Measurements from ENCODE around the gene ZNF408. TPM values are rescaled to one million over a fixed set of nuclear protein-coding genes. Genes with fewer than 3 reads are reported as not detected.
A peak's percentile ranks its signal among the peaks of the same experiment; 100 is the strongest.

ZNF408 gene
- total RNA-seq, 4 donors from 2014 or later = 0.88 to 10.5 (median 8.0) TPM

DNA sequence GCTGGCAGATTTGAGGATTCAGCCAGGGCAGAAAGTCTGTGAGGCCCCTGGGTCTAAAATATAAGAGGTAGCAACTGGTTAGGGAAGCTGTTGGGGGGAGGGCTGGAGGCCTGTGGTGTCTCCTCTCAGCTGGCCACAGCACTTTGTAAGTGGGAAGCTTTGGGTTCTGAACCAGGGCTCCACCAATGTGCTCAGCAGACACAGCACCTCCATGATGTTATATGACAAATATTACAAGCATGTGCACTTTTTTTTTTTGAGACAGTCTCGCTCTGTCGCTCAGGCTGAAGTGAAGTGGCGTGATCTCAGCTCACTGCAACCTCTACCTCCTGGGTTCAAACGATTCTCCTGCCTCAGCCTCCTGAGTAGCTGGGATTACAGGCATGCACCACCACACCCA lies 8.4 kb upstream of the ZNF408 start:
- TF ChIP-seq CTCF (IDR thresholded peaks at IDR 0.05) = no peak
- TF ChIP-seq POLR2A (IDR thresholded peaks at IDR 0.05) = no peak

GRCh38 chr11:46693597-46694012 lies 7.2 kb upstream of the ZNF408 start:
- Histone ChIP-seq H3K27ac (peak overlapping the region; percentile 59 to 89), H3K36me3 (no peaks in the 10 kb centered on the region), H3K4me1 (peaks cover 16 to 34% of the 10 kb centered on the region in 2 donors), H3K4me3 (no peak overlapping the region), H3K27me3 (no peaks in the 10 kb centered on the region), H3K9me3 (no peaks in the 10 kb centered on the region)
- no peak for TF ChIP-seq POLR2A (IDR thresholded peaks at IDR 0.05)
- no peak for TF ChIP-seq CTCF (IDR thresholded peaks at IDR 0.05)
- intact Hi-C loops (cut with DNase I; ENCODE audit: low total_unique reads) = no loop called here
- peak; percentile 48 to 61 for DNase-seq

More for the DNA sequence above, 8.4 kb upstream of the ZNF408 start:
- Histone ChIP-seq H3K4me1 (peaks cover 13 to 26% of the 10 kb centered on the region in 2 donors), H3K36me3 (no peaks in the 10 kb centered on the region), H3K27me3 (no peaks in the 10 kb centered on the region), H3K9me3 (no peaks in the 10 kb centered on the region), H3K27ac (peak overlapping the region in 1 of 2 donors; percentile 10), H3K4me3 (no peak overlapping the region)
- no peak for DNase-seq
- intact Hi-C loops (cut with DNase I; ENCODE audit: low total_unique reads) = no loop called here

DNA sequence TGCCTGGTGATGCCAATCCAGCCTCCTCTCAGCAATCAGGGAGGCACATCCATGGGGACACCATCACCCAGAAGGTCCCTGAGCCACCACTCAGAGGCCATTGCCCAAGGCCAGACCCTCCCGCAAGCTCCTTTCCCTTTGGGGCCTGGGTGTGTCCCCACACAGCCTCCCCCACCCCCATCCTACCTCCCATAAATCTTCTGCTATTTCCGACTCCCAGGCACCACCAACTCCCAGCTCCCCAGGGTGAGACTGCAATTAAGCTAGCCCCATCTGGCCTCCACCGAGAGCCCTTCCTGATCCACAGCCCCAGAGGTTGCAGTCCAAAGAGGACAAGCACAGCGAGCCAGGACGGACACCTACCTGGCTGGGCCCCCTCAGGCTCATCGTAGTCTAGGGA lies 6.8 kb upstream of the ZNF408 start:
- peaks cover 16 to 38% of the 10 kb centered on the region in 2 donors for H3K4me1 ChIP-seq

GRCh38 chr11:46694607-46695006 lies 6.2 kb upstream of the ZNF408 start:
- intact Hi-C loops (cut with DNase I; ENCODE audit: low total_unique reads) = no loop called here
- Histone ChIP-seq H3K27me3 (no peaks in the 10 kb centered on the region), H3K27ac (peak overlapping the region; percentile 59 to 89), H3K36me3 (no peaks in the 10 kb centered on the region), H3K4me3 (no peak overlapping the region), H3K9me3 (no peaks in the 10 kb centered on the region), H3K4me1 (peaks cover 16 to 43% of the 10 kb centered on the region in 2 donors)
- TF ChIP-seq POLR2A (IDR thresholded peaks at IDR 0.05) = no peak
- DNase-seq = no peak

More for the DNA sequence above, 6.8 kb upstream of the ZNF408 start:
- no peaks in the 10 kb centered on the region for H3K9me3 ChIP-seq
- no peaks in the 10 kb centered on the region for H3K27me3 ChIP-seq
- TF ChIP-seq POLR2A (IDR thresholded peaks at IDR 0.05) (no peak), CTCF (IDR thresholded peaks at IDR 0.05) (no peak)
- H3K27ac ChIP-seq = peak overlapping the region; percentile 59 to 89
- intact Hi-C loops (cut with DNase I; ENCODE audit: low total_unique reads) = no loop called here
- peak in 1 of 2 donors; percentile 30 for DNase-seq
- no peak overlapping the region for H3K4me3 ChIP-seq
- no peaks in the 10 kb centered on the region for H3K36me3 ChIP-seq

- no peak for TF ChIP-seq CTCF (IDR thresholded peaks at IDR 0.05)
- no peak for TF ChIP-seq POLR2A (IDR thresholded peaks at IDR 0.05)
- DNase-seq = no peak
- intact Hi-C loops (cut with DNase I; ENCODE audit: low total_unique reads) = no loop called here
- Histone ChIP-seq H3K4me3 (no peak overlapping the region), H3K27me3 (no peaks in the 10 kb centered on the region), H3K4me1 (peaks cover 16 to 43% of the 10 kb centered on the region in 2 donors), H3K36me3 (no peaks in the 10 kb centered on the region), H3K27ac (peak overlapping the region; percentile 39 to 89), H3K9me3 (no peaks in the 10 kb centered on the region)
Observed at GRCh38 chr11:46695345-46696211, 5.3 kb upstream of the ZNF408 start.
